GM18526 (cell line): ENCODE data around the gene MPPED1.

Experiments
- POLR2A ChIP-seq: IDR thresholded peaks from 3 replicates; pipeline ENCODE4 v1.6.1; 2011; ENCODE audit not compliant: insufficient read length; ENCODE audit errors: extremely low read depth

The MPPED1 gene

GRCh38 chr22:43440556-43440955 is 28.7 kb downstream of the MPPED1 start:
- TF ChIP-seq POLR2A, result no peak

- no peak for TF ChIP-seq POLR2A
Observed at GRCh38 chr22:43441216-43441615, 29.4 kb downstream of the MPPED1 start.

DNA sequence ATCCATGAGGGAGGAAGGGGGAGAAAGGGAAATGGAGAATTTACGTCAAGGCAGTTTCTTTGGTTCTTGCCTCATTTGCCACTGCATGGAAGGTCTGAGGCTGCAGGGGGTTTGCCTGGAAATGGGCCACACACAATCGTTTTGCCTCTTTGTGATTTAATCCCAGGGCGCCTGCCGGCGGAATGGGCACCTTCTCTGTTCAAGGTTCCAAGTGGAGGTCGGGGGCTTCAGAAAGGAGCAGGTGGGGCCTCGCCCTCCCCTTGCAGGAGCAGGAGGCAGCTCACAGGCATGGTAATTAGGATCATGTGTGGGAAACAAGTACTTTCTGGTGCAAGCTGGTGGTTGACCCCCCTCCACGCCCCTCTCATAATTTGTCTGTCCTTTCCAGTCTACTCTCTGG is 29.9 kb downstream of the MPPED1 start:
- no peak for TF ChIP-seq POLR2A

GRCh38 chr22:43442386-43443151 is 30.8 kb downstream of the MPPED1 start:
- no peak for TF ChIP-seq POLR2A

GRCh38 chr22:43443152-43443471 is 31.3 kb downstream of the MPPED1 start:
- no peak for TF ChIP-seq POLR2A

GRCh38 chr22:43446037-43446803 is 34.4 kb downstream of the MPPED1 start:
- TF ChIP-seq POLR2A, result no peak

GRCh38 chr22:43446916-43447315 is 35.1 kb downstream of the MPPED1 start:
- no peak for TF ChIP-seq POLR2A

DNA sequence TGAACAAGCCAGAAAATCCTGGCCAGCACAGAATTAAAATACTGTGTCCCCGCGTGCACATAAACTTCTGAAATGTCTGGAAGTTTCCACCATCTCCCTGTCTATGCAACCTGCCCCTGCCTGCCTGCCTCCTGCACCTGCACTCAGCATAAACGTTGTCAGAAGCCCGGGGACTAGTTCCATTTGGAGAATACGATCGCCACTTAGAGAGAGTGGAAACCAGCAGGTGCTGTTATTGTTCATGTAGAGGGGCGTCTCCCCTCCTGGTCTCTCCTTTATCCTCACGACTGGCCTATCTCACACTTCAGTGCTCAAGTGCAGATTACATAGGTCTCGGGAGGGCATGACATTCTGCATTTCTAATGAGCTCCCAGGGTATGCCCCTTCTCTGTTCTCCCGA is 35.6 kb downstream of the MPPED1 start:
- TF ChIP-seq POLR2A, result no peak

DNA sequence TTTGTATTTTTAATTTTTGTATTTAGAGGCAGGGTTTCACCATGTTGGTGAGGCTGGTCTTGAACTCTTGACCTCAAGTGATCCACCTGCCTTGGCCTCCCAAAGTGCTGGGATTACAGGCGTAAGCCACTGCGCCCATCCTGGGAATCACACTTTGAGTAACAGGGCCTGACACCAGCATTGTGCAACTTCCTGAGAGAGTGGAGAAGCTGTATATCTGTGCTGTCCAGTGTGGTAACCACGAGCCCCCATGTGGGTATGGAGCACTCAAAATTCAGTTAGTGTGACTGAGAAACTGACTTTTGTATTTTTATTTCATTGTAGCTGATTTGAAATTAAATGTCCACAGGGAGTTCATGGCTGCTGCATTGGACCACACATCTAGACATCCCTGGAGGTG is 36.2 kb downstream of the MPPED1 start:
- TF ChIP-seq POLR2A, result no peak

- TF ChIP-seq POLR2A, result no peak
Observed at GRCh38 chr22:43449205-43449830, 37.5 kb downstream of the MPPED1 start.

- TF ChIP-seq POLR2A, result no peak
Observed at GRCh38 chr22:43449831-43450225, 38.0 kb downstream of the MPPED1 start.

- no peak for TF ChIP-seq POLR2A
Observed at GRCh38 chr22:43451371-43452050, 39.7 kb downstream of the MPPED1 start.

GRCh38 chr22:43455846-43456245 is 44.0 kb downstream of the MPPED1 start:
- TF ChIP-seq POLR2A, result no peak

- TF ChIP-seq POLR2A, result no peak
Observed at GRCh38 chr22:43457002-43457401, 45.2 kb downstream of the MPPED1 start.

- TF ChIP-seq POLR2A, result no peak
Observed at GRCh38 chr22:43462701-43463100, 50.9 kb downstream of the MPPED1 start.

GRCh38 chr22:43464809-43465208 is 53.0 kb downstream of the MPPED1 start:
- TF ChIP-seq POLR2A, result no peak
